HG03565 (cell line): ENCODE measurements around the gene ZSWIM5.
A peak's percentile ranks its signal among the peaks of the same experiment; 100 is the strongest.
"Not testable (repeated sequence)": the region's sequence is repeated elsewhere in the genome, so short reads cannot be mapped to it uniquely, and the experiment has no call there.

Experiments used
- ATAC-seq: cut with Tn5 transposase; IDR thresholded peaks from one replicate; pipeline ENCODE4 v1.9.1; 2021; ENCODE audit warnings: mild to moderate bottlenecking, moderate library complexity; ENCODE audit not compliant: unreplicated experiment

The ZSWIM5 gene

DNA sequence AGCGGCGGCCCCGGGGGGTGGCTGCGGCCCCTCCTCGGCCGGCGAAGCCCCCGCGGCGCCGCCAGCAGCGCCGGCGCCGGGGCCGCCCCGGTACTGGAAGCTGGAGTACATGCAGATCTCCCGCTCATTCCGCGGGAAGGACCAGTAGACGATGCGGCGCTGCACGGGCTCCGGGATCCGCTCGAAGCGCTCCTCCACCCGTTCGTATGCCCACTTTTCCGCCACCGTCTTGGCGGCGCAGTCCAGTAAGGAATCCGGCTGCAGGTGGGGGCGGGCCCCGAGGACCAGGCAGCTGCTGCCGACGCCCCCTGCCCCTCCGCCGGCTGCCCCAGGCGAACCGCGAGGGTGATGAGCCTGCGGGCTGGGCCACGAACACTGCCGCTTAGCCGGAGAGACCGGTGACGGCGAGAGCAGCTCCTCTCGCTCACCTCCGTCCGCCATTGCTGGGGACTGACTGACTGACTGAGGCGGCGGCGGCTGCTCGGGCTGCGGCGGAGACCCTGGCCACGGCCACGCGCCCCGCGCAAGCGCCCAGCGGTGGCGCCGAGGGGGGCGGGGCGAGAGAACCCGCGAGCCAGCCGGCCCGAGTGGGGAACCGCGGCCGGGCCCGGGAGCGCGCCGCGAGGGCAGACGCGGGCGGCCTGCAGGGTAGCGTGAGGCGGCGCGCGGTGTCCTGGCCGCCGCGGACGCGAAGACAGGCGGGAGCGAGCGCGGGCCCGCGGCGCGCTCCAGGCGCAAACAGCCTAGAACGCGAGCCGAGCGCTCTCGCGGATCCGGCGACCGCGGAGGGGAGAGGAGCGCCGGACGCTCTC, at the start of gene ZSWIM5:
TSS of gene ZSWIM5 (minus strand) at position 696 of the 812 bp plus-strand sequence. CDS start at position 441, 255 bp downstream.
- ATAC-seq = peak; percentile 46

DNA sequence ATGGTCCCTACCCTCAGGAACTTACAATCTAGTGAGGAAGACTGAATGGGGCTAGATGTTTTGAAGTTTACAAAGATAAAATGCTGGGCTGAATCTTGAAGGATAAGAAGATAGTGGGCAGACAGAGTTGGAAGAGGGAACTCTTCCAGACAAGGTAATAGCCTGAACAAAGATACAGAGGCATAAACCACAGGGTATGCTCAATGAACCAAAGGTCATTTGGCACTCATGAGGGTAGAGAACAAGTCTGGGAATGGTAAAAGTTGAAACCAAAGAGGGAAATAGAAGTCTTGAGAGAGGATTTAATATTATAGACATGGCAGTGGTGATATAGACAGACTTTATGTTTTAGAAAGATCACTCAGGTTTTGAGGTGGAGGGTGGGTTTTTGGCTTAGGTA, 48.1 kb upstream of the ZSWIM5 start:
- no peak for ATAC-seq

DNA sequence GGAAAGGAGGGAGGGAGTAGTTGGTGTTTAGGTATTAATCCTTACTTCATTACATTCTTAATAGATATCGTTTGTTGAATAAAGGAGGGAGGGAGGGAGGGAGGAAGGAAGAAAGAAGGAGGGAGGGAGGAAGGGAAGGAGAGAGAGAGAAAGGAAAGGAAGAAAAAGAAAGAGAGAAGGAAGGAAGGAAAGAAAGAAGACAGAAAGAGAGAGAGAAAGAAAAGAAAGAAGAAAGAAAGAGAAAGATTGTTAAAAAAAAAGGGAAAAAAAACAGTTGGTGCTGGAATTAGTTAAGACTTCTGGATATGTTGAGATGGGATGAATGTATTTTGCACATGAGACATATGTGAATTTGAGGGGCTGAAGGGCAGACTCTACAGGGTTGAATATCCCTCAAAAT, 44.1 kb upstream of the ZSWIM5 start:
- ATAC-seq = no peak

DNA sequence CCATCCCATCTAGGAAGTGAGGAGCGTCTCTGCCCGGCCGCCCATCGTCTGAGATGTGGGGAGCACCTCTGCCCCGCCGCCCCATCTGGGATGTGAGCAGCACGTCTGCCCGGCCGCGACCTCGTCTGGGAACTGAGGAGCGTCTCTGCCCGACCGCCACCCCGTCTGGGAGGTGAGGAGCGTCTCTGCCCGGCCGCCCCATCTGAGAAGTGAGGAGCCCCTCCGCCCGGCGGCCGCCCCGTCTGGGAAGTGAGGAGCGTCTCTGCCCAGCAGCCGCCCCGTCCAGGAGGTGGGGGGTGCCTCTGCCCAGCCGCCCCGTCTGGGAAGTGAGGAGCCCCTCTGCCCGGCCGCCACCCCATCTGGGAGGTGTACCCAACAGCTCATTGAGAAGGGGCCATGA, 41.6 kb upstream of the ZSWIM5 start:
- not testable (repeated sequence) for ATAC-seq

DNA sequence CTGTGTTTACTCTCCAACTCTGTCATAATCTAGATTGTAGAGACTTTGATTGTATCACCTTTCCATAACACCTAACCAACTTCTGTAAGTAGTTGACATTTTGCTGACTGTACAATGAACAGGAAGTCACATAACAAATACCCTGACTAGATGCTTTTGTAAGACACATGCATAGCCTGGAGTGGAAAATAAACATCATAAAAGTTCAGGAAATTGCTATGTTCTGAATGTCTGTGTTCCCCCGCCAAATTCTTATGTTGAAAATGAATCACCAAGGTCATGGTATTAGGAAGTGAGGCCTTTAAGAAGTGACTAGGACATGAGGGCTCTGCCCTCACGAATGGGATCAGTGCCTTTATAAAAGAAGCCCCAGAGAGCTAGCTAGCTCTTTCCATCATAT, 40.4 kb upstream of the ZSWIM5 start:
- ATAC-seq = no peak

DNA sequence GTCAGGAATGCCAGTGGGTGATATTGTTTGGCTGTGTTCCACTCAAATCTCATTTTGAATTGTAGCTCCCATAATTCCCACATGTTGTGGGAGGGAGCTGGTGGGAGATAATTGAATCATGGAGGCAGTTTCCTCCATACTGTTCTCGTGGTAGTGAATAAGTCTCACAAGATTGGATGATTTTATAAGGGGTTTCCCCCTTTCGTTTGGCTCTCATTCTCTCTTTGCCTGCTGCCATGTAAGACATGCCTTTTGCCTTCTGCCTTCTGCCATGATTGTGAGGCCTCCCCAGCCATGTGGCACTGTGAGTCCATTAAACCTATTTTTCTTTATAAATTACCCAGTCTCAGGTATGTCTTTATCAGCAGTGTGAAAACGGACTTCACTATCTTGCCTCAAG, 40.0 kb upstream of the ZSWIM5 start:
- not testable (repeated sequence) for ATAC-seq

DNA sequence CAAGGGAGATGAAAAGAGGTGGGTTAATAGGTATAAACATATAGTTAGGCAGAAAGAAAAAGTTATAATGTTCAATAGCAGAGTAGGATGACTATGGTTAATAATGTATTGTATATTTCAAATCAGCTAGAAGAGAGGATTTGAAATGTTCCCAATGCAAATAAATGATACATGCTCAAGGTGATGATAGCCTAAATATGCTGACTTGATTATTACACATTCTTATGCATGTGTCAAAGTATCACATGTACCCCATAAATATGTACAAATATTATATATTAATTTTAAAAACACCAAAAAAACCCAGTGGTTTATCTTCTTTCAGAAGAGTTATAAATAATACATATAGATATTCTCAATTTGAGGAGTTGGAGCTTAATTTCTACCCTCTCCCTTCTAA, 38.3 kb upstream of the ZSWIM5 start:
- ATAC-seq = no peak

DNA sequence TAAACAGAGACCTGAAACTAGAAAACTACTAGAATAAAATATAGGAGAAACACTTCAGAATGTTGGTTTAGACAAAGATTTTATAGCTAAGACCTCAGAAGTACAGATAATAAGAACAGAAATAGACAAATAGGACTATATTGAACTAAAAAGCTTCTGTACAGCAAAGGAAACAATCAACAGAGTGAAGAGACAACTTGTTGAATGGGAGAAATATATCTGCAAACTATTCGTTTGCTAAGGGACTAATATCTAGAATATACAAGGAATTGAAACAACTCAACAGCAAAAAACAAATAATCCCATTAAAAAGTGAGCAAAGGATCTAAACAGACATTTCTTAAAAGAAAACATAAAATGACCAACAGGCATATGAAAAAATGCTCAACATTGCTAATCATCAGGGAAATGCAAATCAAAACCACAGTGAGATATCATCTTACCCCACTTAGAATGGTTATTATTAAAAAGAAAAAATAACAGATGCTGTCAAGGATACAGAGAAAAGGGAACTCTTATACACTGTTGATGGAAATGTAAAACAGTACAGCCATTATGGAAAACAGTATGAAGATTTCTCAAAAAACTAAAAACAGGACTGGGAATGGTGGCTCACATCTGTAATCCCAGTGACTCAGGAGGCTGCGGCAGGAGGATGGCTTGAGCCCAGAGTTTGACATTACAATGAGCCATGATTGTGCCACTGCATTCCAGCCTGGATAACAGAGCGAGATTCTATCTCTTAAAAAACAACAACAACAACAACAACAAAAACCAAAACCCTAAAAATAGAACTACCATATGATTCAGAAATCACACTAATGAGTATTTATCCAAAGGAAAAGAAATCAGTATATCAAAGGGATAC, 37.3 kb upstream of the ZSWIM5 start:
- ATAC-seq = no peak

DNA sequence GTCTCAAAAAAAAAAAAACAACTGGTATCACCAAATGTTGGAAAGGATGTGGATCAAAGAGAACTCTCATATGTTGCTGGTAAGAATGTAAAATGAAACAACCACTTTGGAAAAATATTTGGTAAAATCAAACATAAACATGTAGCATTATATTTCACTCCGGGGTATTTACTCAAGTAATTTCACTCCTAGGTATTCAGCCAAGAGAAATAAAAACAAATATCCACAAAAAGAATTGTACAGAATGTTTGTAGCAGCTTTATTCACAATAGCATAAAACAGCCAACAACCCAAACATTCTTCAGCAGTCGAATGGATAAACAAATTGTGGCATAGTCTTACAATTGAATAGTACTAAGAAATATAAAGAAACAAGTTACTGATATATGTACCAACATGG, 32.4 kb upstream of the ZSWIM5 start:
- ATAC-seq = no peak

DNA sequence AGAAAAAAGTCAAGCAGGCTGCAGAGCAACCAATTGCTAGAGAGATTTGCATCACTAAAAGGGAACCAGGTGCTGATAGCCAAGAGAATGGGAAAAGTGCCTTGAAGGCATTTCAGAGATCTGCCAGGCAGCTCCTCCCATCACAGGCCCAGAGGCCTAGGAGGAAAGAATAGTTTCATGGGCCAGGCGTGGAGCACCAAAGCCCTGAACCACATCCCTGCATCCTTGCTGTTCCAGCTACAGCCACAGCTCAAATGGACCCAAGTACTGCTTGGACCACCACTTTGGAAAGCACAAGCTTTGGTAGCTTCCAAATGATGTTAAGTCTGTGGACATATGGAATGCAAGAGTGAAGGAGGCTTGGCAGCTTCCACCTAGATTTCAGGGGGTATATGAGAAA, 29.7 kb upstream of the ZSWIM5 start:
- no peak for ATAC-seq

DNA sequence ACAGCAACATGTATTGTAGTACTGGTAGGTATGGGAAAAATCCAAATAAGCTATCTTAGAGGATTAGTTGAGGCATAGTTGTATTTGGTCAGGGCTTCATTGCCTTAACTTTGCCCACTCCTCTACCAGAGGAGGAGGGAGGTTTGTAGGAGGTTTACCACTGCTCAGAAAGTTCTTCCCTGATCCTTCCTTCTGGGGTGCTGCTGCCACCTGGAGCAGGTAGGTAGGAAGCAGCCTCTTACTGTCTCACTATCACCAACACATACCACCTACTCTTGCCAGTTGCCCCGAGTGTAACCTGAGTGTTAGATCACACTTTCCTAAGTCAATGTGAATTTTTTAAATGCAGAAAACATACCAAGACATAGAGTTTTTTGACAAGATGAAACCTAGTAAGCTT, 24.1 kb upstream of the ZSWIM5 start:
- no peak for ATAC-seq

DNA sequence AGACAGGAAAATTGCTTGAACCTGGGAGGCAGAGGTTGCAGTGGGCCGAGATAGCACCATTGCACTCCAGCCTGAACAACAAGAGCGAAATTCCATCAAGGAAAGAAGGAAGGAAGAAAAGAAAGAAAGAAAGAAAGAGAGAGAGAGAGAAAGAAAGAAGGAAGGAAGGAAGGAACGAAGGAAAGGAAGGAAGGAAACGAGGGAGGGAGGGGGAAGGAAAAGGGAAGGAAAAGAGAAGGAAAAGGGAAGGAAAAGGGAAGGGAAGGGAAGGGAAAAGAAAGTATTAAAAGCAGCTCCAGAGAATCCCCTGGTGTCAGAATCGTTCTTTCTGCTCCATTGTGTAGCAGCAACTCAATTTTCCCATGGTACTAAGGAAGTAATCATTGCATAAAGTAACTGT, 19.2 kb upstream of the ZSWIM5 start:
- no peak for ATAC-seq

DNA sequence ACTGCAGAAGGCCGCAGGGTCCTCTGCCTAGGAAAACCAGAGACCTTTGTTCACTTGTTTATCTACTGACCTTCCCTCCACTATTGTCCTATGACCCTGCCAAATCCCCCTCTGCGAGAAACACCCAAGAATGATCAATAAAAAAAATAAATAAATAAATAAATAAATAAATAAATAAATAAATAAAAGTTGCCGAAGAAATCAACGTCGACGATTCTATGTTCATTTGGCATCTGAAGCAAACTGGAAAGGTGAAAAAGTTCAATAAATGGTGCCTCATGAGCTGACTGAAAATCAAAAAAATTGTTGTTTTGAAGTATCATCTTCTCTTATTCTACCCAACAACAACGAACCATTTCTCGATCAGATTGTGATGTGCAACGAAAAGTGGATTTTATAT, 17.3 kb upstream of the ZSWIM5 start:
- ATAC-seq = not testable (repeated sequence)

DNA sequence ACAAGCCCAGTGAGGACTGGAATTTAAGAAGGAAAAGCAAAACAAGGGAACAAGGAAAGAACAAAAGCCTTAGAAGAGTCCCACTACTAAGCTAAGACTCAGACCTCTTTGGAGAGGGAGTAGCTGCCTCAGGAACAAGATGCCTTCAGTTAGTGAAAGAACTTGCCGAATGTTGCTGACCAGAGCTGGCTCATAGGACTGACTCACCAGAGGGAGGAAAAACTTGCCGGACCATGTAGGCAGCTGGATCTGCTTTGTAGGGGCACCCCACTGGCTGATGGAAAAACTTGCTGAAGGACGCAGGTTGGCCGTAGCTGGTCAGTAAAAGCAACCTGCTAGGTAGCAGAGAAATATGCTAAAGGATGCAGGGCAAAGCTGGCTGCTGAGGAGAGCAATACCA, 15.3 kb upstream of the ZSWIM5 start:
- no peak for ATAC-seq

DNA sequence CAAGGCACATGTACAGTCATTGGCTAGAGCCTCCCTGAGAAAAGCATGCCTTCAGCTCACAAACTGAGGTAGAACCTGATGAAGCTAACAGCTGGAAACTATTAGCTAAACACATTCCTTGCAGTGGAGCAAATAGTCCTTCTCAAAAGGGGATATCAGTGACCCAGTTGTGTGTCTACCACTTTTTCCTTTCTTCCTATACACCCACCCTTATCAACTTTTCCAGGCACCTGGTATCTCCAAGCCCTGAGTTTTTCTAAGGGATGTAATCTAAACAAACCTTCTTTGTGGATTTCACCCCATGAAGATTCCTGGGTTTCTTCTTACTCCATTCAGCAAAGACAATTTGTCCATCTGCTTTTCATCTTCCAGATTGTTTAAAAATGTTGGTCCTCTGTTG, 10.5 kb upstream of the ZSWIM5 start:
- no peak for ATAC-seq

DNA sequence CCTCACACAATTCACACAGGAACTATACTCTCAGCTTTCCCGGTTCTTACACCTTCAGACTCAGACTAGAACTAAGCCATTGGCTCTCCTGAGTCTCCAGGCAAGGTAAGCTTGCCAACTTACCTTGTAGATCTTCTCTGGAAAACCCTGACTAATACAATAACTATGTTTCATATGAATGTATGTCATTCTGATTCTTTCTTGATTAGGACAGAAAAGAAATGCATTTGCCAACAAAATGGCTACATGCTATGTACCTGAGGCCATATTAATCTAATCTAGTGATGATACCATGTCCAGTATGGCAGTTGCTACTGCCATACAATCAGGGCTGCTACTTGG, 9.8 kb upstream of the ZSWIM5 start:
- ATAC-seq = no peak

DNA sequence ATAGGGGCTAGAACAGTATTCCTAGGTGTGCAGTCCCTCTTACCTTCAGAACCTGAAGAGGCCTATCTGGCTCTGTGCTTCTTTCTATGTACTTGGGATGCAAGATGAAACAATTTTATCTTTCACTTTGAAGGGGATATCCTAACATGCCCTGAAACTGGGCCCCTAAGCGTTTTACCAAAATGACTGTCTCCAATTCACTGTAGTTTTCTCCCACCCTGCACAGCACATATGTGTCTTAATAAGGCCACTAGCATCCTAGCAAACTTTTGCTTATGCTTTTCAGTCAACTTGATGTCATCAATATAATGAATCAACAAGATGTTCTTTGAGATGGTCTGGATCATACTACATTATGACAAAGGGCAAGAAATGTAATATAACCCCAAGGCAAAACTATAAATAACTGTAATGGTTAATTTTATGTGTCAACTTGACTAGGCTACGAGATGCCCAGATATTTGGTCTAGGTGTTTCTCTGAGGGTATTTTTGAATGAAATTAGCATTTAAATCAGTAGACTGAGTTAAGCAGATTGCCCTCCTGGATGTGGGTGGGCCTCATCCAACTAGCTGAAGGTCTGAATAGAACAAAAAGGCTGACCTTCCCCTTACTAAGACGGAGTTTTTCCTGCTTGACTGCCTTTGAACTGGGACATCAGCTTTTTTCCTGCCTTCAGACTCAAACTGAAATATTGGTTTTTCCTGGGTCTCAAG, 9.2 kb upstream of the ZSWIM5 start:
- no peak for ATAC-seq

DNA sequence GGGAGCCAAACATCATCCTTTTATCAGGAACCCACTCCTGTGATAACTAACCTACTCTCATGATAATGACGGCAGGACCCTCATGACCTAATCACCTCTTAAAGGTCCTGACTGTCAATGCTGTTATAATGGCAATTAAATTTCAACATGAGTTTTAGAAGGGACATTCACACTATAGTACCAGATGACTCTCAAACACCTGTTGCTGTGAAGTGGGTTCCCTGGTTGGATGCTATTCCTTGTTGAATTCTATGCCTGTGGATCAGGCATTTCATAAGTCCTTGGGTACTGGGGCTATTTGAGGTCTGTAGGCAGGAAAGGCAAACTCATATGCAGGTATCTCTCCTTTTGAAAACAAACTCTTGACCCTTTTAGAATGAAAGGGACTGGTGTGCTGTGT, 7.5 kb upstream of the ZSWIM5 start:
- ATAC-seq = no peak

DNA sequence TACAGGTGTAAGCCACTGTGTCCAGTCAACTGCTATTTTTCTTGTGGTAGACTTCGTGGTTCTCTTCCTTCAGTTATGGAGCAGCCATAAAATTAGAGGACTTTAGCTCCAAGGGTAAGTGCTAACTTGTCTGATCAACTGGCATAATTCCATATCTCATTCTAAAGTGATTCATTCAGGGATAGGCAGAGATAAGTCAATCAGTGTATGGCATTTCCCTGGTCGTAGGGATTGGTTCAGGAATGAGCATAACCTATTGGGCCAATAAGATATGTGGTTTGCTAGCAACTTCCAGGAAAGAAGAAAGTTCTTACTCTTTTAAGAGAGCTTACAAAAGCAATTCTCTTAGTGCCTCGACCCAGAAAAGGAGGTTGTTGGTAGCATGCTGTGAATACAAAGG, 4.7 kb upstream of the ZSWIM5 start:
- no peak for ATAC-seq

DNA sequence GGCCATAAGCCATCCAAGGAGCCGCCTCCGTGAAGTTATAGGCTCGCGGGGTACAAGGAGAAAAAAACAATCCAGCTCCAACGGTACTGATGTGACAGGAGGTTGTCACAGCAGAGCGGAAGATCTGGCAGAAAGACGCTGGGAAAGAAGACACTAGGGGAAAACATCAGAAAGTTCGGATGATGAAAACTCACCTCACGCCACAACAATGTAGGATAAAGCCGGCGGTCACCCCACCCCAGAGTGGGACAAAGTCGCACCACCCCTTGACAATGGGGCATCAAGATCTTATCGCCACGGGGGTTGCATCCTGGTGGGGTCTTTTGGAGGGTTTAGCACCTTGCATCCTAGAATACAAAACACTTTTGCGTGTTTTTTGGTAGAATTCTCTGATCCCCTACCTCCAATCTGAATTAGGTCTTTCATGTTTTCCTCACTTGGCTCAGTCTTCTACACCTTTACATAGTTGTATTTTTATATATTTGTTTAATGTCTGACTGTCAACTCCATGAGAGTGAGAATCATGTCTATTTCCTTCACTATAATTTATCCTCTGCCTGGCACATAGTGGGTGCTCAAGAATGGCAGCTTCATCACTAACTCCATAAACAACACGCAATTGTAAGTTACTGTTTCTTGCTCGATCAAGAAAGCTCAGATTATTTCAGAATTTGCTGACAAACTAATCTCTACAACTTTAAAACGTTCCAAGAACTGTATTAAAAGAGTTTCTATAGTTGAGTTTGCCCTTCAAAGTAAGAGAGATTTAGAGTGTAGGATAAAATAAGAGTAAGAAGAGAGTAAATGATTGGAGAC, 611 bp upstream of the ZSWIM5 start:
- ATAC-seq = no peak
